HepG2 (cell line): ENCODE data around the gene POU2AF2. TPM values are rescaled to one million over a fixed set of nuclear protein-coding genes. Genes with fewer than 3 reads are reported as not detected.

ENCODE experiments used
- CBFB ChIP-seq: sonication (generic); formaldehyde crosslinking; IDR thresholded peaks from 2 replicates; pipeline ENCODE4 v1.4.0; 2020; ENCODE audit warnings: missing genetic modification reagents
- DMAP1 ChIP-seq: IDR thresholded peaks from 2 replicates; pipeline ENCODE4 v1.6.1; 2016
- FOXA3 ChIP-seq: IDR thresholded peaks from 2 replicates; pipeline ENCODE4 v1.6.1; 2016; ENCODE audit warnings: missing genetic modification reagents, missing compliant biosample characterization
- HDAC2 ChIP-seq: sonication (generic); formaldehyde crosslinking; IDR thresholded peaks from 2 replicates; pipeline ENCODE4 v1.4.0; 2020; ENCODE audit warnings: missing genetic modification reagents
- JUNB ChIP-seq: sonication (generic); formaldehyde crosslinking; IDR thresholded peaks from 2 replicates; pipeline ENCODE4 v1.8.0; 2022; ENCODE audit warnings: missing genetic modification reagents, mild to moderate bottlenecking, borderline replicate concordance
- NFKBIZ ChIP-seq: IDR thresholded peaks from 2 replicates; pipeline ENCODE4 v1.6.1; 2018; ENCODE audit warnings: missing genetic modification reagents, missing compliant biosample characterization
- REST ChIP-seq, 2 experiments: IDR thresholded peaks; 2 replicates each; pipeline ENCODE4 v1.6.1; 2011 to 2012; ENCODE audit warnings: low read length in 2 of 2, borderline replicate concordance in 1 of 2, low read depth in 1 of 2, mild to moderate bottlenecking in 1 of 2, moderate library complexity in 1 of 2
- RORA ChIP-seq: sonication (generic); formaldehyde crosslinking; IDR thresholded peaks from 2 replicates; pipeline ENCODE4 v1.5.0; 2020; ENCODE audit warnings: mild to moderate bottlenecking, missing genetic modification reagents, moderate library complexity
- YEATS4 ChIP-seq: sonication (generic); formaldehyde crosslinking; IDR thresholded peaks from 2 replicates; pipeline ENCODE4 v1.4.0; 2020; ENCODE audit warnings: missing genetic modification reagents, borderline replicate concordance
- ZBTB4 ChIP-seq: sonication (generic); formaldehyde crosslinking; IDR thresholded peaks from 2 replicates; pipeline ENCODE4 v1.4.0; 2020; ENCODE audit warnings: missing genetic modification reagents, mild to moderate bottlenecking, borderline replicate concordance
- ZFAT ChIP-seq: sonication (generic); formaldehyde crosslinking; conservative IDR thresholded peaks from 2 replicates; pipeline ENCODE4 v1.8.1; 2023; ENCODE audit warnings: missing genetic modification reagents, inconsistent platforms
- ZFP1 ChIP-seq: IDR thresholded peaks from 2 replicates; pipeline ENCODE4 v1.6.1; 2016
- ZNF33B ChIP-seq: sonication (generic); formaldehyde crosslinking; IDR thresholded peaks from 2 replicates; pipeline ENCODE4 v1.5.1; 2020; ENCODE audit warnings: mild to moderate bottlenecking, missing genetic modification reagents
- ZNF354B ChIP-seq: sonication (generic); formaldehyde crosslinking; IDR thresholded peaks from 2 replicates; pipeline ENCODE4 v1.8.0; 2022; ENCODE audit warnings: mild to moderate bottlenecking, missing genetic modification reagents
- ZNF414 ChIP-seq: sonication (generic); formaldehyde crosslinking; IDR thresholded peaks from 2 replicates; pipeline ENCODE4 v1.5.0; 2020; ENCODE audit warnings: missing genetic modification reagents
- ZNF549 ChIP-seq: sonication (generic); formaldehyde crosslinking; IDR thresholded peaks from 2 replicates; pipeline ENCODE4 v1.5.0; 2020; ENCODE audit warnings: missing genetic modification reagents
- ZNF644 ChIP-seq: IDR thresholded peaks from 2 replicates; pipeline ENCODE4 v1.6.1; 2016; ENCODE audit warnings: low read depth
- ZNF674 ChIP-seq: sonication (generic); formaldehyde crosslinking; IDR thresholded peaks from 2 replicates; pipeline ENCODE4 v1.5.0; 2020; ENCODE audit warnings: low read depth, mild to moderate bottlenecking, missing genetic modification reagents
- polyA plus RNA-seq, 8 experiments: library from polyadenylated mRNA; depleted of rRNA in 3 of 8; stranded (reverse) in 7 of 8; unstranded in 1 of 8; fragments of >200 nt; fragmentation: Illumina TruSeq in 4 of 8; extraction: Trizol in 4 of 8; gene quantifications; 2 replicates each; pipeline versions ENCODE4 v1.2.1 to v1.2.3, GENCODE V29; 2011 to 2016; ENCODE audit warnings: low read depth in 4 of 8, missing spikeins in 1 of 8, mixed read lengths in 1 of 8; ENCODE audit not compliant: insufficient read depth in 1 of 8
- total RNA-seq, 5 experiments: library from RNA; depleted of rRNA; stranded (reverse); fragments of >200 nt; fragmentation: Illumina TruSeq; extraction: Trizol; gene quantifications; 2 replicates each; pipeline ENCODE4 v1.2.3, GENCODE V29; 2016; ENCODE audit warnings: low read depth in 1 of 5
- TF ChIP-seq, protein P1 (sequence below): sonication (generic); formaldehyde crosslinking; IDR thresholded peaks from 2 replicates; pipeline ENCODE4 v1.4.0; 2020; ENCODE audit warnings: mild to moderate bottlenecking, missing genetic modification reagents
- TF ChIP-seq, protein P2 (sequence below): sonication (generic); formaldehyde crosslinking; IDR thresholded peaks from 2 replicates; pipeline ENCODE4 v1.8.0; 2023; ENCODE audit warnings: mild to moderate bottlenecking, missing genetic modification reagents

The POU2AF2 gene
- total and polyA plus RNA-seq, 2 of the 13 experiments (the other 11 are each of a cell fraction or from before 2014, with no cell fraction given): 0.11 TPM; not detected in 1

DNA sequence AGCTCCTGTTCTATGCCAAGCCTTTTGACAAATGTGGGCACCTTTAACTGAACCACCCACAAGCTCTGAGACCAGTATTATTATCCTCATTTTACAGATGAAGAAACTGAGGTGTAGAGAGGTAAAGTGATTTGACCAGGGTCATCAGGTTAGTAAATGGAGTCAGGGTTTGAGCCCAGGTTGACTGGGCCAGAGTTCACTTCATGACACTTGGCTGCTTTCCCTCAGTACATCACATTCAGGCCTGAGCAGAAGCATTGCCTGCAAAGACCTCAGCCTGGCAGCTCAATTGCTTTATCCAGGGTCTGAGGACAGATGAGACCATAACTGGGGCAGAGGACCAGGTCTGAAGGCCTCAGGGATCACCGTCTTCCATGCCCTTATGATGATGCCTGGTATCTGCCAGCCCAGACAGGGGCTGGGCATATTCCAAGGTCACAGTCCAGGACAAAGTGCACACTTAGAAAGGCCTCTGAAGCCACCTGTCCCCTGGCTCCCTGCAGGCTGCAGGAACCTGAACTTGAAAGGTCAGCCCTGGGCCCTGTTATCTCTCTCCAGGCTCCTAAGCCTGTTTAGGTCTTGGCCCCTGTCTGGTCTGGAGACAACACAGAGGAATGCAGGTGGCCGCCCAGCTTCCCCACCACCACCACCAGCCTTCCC is 84.8 kb downstream of the POU2AF2 start (continued):
- TF ChIP-seq ZNF414 (no peak), RORA (CRISPR knock-in tag) (no peak), DMAP1 (CRISPR knock-in tag) (0 out of 2 replicates have a peak, but pooled peaks have one; percentile 21), ZFAT (CRISPR knock-in tag) (no peak), YEATS4 (CRISPR knock-in tag) (no peak), REST (IDR thresholded peaks at IDR 0.05; ENCODE audit: borderline replicate concordance in 1 of 2, low read depth in 1 of 2, low read length in 2 of 2) (no peak), ZBTB4 (no peak), HDAC2 (CRISPR knock-in tag) (peak; percentile 49; the same call in 1 of the 2 replicates), ZNF549 (no peak), ZNF674 (no peak), ZNF644 (CRISPR knock-in tag) (no peak), ZFP1 (no peak), JUNB (CRISPR knock-in tag) (no peak), ZNF354B (no peak), ZNF33B (CRISPR knock-in tag) (no peak), NFKBIZ (no peak), CBFB (CRISPR knock-in tag) (no peak), FOXA3 (CRISPR knock-in tag) (no peak)
- TF ChIP-seq, protein P1, sequence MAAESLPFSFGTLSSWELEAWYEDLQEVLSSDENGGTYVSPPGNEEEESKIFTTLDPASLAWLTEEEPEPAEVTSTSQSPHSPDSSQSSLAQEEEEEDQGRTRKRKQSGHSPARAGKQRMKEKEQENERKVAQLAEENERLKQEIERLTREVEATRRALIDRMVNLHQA (CRISPR knock-in tag): no peak
- TF ChIP-seq, protein P2, sequence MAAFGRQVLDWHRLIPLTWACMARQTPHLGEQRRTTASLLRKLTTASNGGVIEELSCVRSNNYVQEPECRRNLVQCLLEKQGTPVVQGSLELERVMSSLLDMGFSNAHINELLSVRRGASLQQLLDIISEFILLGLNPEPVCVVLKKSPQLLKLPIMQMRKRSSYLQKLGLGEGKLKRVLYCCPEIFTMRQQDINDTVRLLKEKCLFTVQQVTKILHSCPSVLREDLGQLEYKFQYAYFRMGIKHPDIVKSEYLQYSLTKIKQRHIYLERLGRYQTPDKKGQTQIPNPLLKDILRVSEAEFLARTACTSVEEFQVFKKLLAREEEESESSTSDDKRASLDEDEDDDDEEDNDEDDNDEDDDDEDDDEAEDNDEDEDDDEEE (CRISPR knock-in tag): no peak
